Skeletal muscle satellite cell (primary cell): ENCODE measurements around the gene RYK. TPM values are rescaled to one million over a fixed set of nuclear protein-coding genes. Genes with fewer than 3 reads are reported as not detected.

Experiments
- H3K27me3 ChIP-seq: 2 replicates; pipeline ENCODE4 v1.7.0; 2013; ENCODE audit warnings: low read length; ENCODE audit not compliant: control insufficient read depth, insufficient read depth
- H3K36me3 ChIP-seq: 2 replicates; pipeline ENCODE4 v1.7.0; 2013; ENCODE audit warnings: mild to moderate bottlenecking, control low read depth, low read length; ENCODE audit not compliant: insufficient read depth
- H3K4me1 ChIP-seq: 2 replicates; pipeline ENCODE4 v1.7.0; 2013; ENCODE audit warnings: low read length; ENCODE audit not compliant: control insufficient read depth, insufficient read depth
- H3K4me2 ChIP-seq: 2 replicates; pipeline ENCODE4 v1.7.0; 2013; ENCODE audit warnings: mild to moderate bottlenecking, low read length
- H3K4me3 ChIP-seq: 2 replicates; pipeline ENCODE4 v1.7.0; 2013; ENCODE audit warnings: low read length
- H3K9ac ChIP-seq: 2 replicates; pipeline ENCODE4 v1.7.0; 2013; ENCODE audit warnings: mild to moderate bottlenecking, low read depth, low read length, moderate library complexity
- H3K9me3 ChIP-seq: replicated peaks from 2 replicates; pipeline ENCODE4 v1.7.0; 2013; ENCODE audit warnings: mild to moderate bottlenecking, control low read depth, low read length
- total RNA-seq: library from RNA; depleted of rRNA; stranded (reverse); fragments of >200 nt; gene quantifications from 2 replicates; pipeline ENCODE4 v1.2.3, GENCODE V29; 2012; rRNA removed

RYK gene
- 64.7 and 93.0 TPM in 2 replicates for total RNA-seq

DNA sequence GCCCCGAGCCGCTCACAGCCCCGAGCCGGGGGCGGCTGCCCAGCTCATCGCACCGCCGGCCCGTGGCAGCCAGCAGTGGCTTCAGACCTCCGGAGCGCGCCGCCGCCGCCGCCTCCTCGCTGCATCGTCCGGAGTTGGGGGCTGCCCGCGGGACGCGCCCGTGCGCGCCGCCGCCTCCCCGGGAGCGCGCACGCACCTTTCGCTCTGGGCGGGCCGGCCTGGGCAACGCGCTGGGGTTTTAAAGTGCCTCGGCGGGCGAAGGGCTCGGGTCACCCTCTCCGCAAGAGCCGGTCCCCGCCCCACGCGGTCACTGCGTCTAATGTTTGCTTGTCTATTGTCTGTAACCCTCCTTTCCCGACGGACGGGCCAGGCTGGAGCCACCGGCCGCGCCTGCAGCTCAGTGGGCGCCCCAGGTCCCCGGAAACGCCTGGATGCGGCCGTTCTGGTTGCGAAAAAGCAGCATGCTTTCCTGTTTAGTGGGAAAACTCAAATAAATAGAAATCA, at the start of gene RYK:
TSS of gene RYK (minus strand) at position 143 of the 504 bp plus-strand sequence. CDS start 205 bp downstream, outside the sequence.
- Histone ChIP-seq H3K9me3 (no peaks in the 10 kb centered on the region), H3K9ac (peak within 1 kb of the TSS; percentile 85), H3K4me1 (peaks cover 11% of the 10 kb centered on the region)

DNA sequence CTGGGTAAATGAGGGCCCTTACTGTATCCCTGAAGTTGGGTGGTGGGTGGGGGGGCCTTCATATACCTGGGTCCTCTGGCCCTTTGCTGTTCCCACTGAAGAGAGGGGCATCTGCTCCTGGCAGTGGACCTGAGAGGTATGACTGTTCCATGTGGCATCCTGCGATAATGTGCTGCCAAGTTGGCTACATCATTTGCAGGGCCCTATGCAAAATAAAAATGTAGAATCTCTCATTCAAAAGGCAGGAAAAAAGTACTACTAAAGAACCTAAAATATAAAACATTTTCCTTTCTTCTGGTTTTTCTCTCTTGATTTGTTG, 49.2 kb upstream of the RYK start:
- Histone ChIP-seq H3K27me3 (no peaks in the 10 kb centered on the region), H3K36me3 (no peaks in the 10 kb centered on the region), H3K9me3 (no peaks in the 10 kb centered on the region), H3K4me3 (no peak overlapping the region), H3K9ac (no peak overlapping the region), H3K4me1 (no peaks in the 10 kb centered on the region), H3K4me2 (no peak overlapping the region)

More for the DNA sequence above, at the start of gene RYK:
- peak within 1 kb of the TSS; percentile 98 for H3K4me3 ChIP-seq
- no peaks in the 10 kb centered on the region for H3K36me3 ChIP-seq
- H3K27me3 ChIP-seq: no peaks in the 10 kb centered on the region
- H3K4me2 ChIP-seq: peak within 1 kb of the TSS; percentile 95

GRCh38 chr3:134299185-134299887, 48.7 kb upstream of the RYK start:
- H3K4me2 ChIP-seq: no peak overlapping the region
- H3K9ac ChIP-seq: no peak overlapping the region
- H3K4me1 ChIP-seq: no peaks in the 10 kb centered on the region
- no peaks in the 10 kb centered on the region for H3K36me3 ChIP-seq
- no peaks in the 10 kb centered on the region for H3K27me3 ChIP-seq
- no peak overlapping the region for H3K4me3 ChIP-seq
- H3K9me3 ChIP-seq: no peaks in the 10 kb centered on the region

GRCh38 chr3:134298249-134298648, 47.6 kb upstream of the RYK start:
- Histone ChIP-seq H3K36me3 (no peaks in the 10 kb centered on the region), H3K4me2 (no peak overlapping the region), H3K27me3 (no peaks in the 10 kb centered on the region), H3K4me3 (no peak overlapping the region), H3K9ac (no peak overlapping the region), H3K4me1 (no peaks in the 10 kb centered on the region), H3K9me3 (no peaks in the 10 kb centered on the region)

DNA sequence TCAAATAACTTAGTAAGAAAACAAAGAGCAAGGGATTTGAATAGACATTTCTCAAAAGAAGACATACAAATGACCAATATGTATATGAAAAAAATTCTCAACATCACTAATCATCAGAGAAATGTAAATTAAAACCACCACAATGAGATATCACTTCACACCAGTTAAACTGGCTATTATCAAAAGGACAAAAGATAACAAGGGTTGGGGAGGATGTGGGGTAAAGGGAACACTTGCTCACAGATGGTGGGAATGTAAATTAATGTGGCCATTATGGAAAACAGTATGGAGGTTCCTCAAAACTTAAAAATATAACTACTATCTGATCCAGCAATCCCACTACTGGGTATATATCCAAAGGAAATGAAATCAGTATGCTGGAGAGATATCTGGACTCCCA, 46.0 kb upstream of the RYK start:
- Histone ChIP-seq H3K9me3 (no peaks in the 10 kb centered on the region), H3K4me3 (no peak overlapping the region), H3K36me3 (no peaks in the 10 kb centered on the region), H3K4me1 (peaks cover 3% of the 10 kb centered on the region), H3K27me3 (no peaks in the 10 kb centered on the region), H3K9ac (no peak overlapping the region), H3K4me2 (no peak overlapping the region)

DNA sequence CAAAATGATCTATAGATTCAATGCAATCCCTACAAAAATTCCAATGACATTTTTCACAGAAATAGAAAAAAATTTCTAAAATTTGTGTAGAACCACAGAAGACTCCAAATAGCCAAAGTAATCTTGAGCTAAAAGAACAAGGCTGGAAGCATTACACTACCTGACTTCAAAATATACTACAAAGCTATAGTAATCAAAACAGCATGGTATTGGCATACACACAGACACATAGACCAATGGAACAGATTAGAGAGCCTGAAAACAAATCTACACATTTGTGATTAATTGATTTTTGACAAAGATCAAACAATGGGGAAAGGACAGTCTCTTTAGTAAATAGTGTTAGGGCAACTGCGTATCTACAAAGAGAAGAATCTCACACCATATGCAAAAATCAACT, 45.3 kb upstream of the RYK start:
- H3K9me3 ChIP-seq: no peaks in the 10 kb centered on the region

GRCh38 chr3:134294302-134295280, 43.9 kb upstream of the RYK start:
- Histone ChIP-seq H3K4me2 (no peak overlapping the region), H3K9ac (no peak overlapping the region), H3K4me1 (peaks cover 7% of the 10 kb centered on the region), H3K36me3 (no peaks in the 10 kb centered on the region), H3K27me3 (no peaks in the 10 kb centered on the region), H3K9me3 (no peaks in the 10 kb centered on the region), H3K4me3 (no peak overlapping the region)

More for the DNA sequence above, 45.3 kb upstream of the RYK start:
- no peak overlapping the region for H3K4me2 ChIP-seq
- H3K36me3 ChIP-seq: no peaks in the 10 kb centered on the region
- no peak overlapping the region for H3K4me3 ChIP-seq
- peaks cover 7% of the 10 kb centered on the region for H3K4me1 ChIP-seq
- H3K27me3 ChIP-seq: no peaks in the 10 kb centered on the region
- no peak overlapping the region for H3K9ac ChIP-seq

- Histone ChIP-seq H3K27me3 (peaks cover 3% of the 10 kb centered on the region), H3K36me3 (no peaks in the 10 kb centered on the region), H3K4me3 (no peak overlapping the region), H3K4me2 (no peak overlapping the region), H3K9me3 (no peaks in the 10 kb centered on the region), H3K9ac (no peak overlapping the region), H3K4me1 (peaks cover 7% of the 10 kb centered on the region)
These were observed 40.9 kb upstream of the RYK start for GRCh38 chr3:134291319-134292254.

GRCh38 chr3:134287512-134287911, 36.9 kb upstream of the RYK start:
- no peak overlapping the region for H3K4me3 ChIP-seq
- no peak overlapping the region for H3K9ac ChIP-seq
- peaks cover 3% of the 10 kb centered on the region for H3K27me3 ChIP-seq
- H3K4me1 ChIP-seq: peaks cover 7% of the 10 kb centered on the region
- H3K4me2 ChIP-seq: no peak overlapping the region
- no peaks in the 10 kb centered on the region for H3K36me3 ChIP-seq
- H3K9me3 ChIP-seq: no peaks in the 10 kb centered on the region

GRCh38 chr3:134284438-134284837, 33.8 kb upstream of the RYK start:
- Histone ChIP-seq H3K9me3 (no peaks in the 10 kb centered on the region), H3K27me3 (peaks cover 3% of the 10 kb centered on the region), H3K36me3 (no peaks in the 10 kb centered on the region), H3K4me3 (no peak overlapping the region), H3K4me1 (no peaks in the 10 kb centered on the region), H3K4me2 (no peak overlapping the region), H3K9ac (no peak overlapping the region)

DNA sequence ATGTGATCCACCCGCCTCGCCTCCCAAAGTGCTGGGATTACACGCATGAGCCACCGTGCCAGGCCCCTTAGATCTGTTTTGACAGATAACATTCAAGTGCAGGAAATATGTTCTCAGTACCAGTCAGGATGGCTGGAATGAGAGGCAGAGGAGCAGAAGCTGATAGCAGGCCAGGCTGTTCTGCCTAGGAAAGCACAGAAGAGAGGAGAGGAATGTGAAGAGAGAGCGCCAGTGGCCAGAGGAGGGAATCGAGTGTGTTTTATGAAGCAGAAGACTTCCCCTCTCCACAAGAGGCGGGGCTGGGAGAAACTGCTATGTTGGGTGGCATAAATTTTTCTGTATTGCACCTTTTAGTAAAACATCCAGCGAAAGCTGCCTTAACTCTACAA, 32.0 kb upstream of the RYK start:
- no peak overlapping the region for H3K4me2 ChIP-seq
- H3K4me1 ChIP-seq: no peaks in the 10 kb centered on the region
- H3K4me3 ChIP-seq: no peak overlapping the region
- no peak overlapping the region for H3K9ac ChIP-seq
- H3K9me3 ChIP-seq: no peaks in the 10 kb centered on the region
- no peaks in the 10 kb centered on the region for H3K36me3 ChIP-seq
- peaks cover 2% of the 10 kb centered on the region for H3K27me3 ChIP-seq
